Fibroblast of lung (primary cell): Measurements from ENCODE around the gene JMJD7. TPM values are rescaled to one million over a fixed set of nuclear protein-coding genes. Genes with fewer than 3 reads are reported as not detected.
A peak's percentile ranks its signal among the peaks of the same experiment; 100 is the strongest.

ENCODE experiments used
- DNase-seq, 2 donors: peaks; one replicate each; pipeline versions ENCODE4 v3.0.0 to v3.0.0-alpha.2; 2010; ENCODE audit warnings: low read depth in 2 of 2
- H2AFZ ChIP-seq: 2 replicates; pipeline ENCODE4 v1.5.1; 2012; ENCODE audit warnings: low read length, control low read depth, inconsistent platforms
- H3K27ac ChIP-seq: 2 replicates; pipeline ENCODE4 v1.5.1; 2011; ENCODE audit warnings: low read length, control low read depth; ENCODE audit not compliant: insufficient read depth
- H3K27me3 ChIP-seq: 2 replicates; pipeline ENCODE4 v1.5.1; 2011; ENCODE audit warnings: mild to moderate bottlenecking, low read length; ENCODE audit not compliant: control insufficient read depth, insufficient read depth
- H3K36me3 ChIP-seq: 2 replicates; pipeline ENCODE4 v1.5.1; 2011; ENCODE audit warnings: low read length; ENCODE audit not compliant: control insufficient read depth, insufficient read depth
- H3K4me1 ChIP-seq: 2 replicates; pipeline ENCODE4 v1.5.1; 2011; ENCODE audit warnings: low read length; ENCODE audit not compliant: control insufficient read depth, insufficient read depth; ENCODE audit errors: extremely low read depth
- H3K4me2 ChIP-seq: 2 replicates; pipeline ENCODE4 v1.5.1; 2011; ENCODE audit warnings: low read length, control low read depth; ENCODE audit not compliant: insufficient read depth; ENCODE audit errors: extremely low read depth
- H3K4me3 ChIP-seq, 4 experiments: fragments of 200-600 bp in 1 of 4; sonication (generic) in 1 of 4; replicated peaks in 1 of 4; 2 replicates each; pipeline ENCODE4 v1.5.1; 2011 to 2016; ENCODE audit warnings: low read length in 4 of 4, low read depth in 3 of 4, mild to moderate bottlenecking in 3 of 4, control low read depth in 2 of 4, inconsistent platforms in 1 of 4, mixed read lengths in 1 of 4; ENCODE audit not compliant: insufficient read depth in 1 of 4; ENCODE audit errors: control extremely low read depth in 1 of 4
- H3K79me2 ChIP-seq: 2 replicates; pipeline ENCODE4 v1.5.1; 2012; ENCODE audit warnings: mild to moderate bottlenecking, low read length, inconsistent platforms; ENCODE audit not compliant: control insufficient read depth, insufficient read depth
- H3K9ac ChIP-seq: 2 replicates; pipeline ENCODE4 v1.5.1; 2011; ENCODE audit warnings: mild to moderate bottlenecking, low read length, control low read depth; ENCODE audit not compliant: insufficient read depth
- H3K9me3 ChIP-seq: 2 replicates; pipeline ENCODE4 v1.5.1; 2012; ENCODE audit warnings: low read depth, low read length; ENCODE audit not compliant: control insufficient read depth, insufficient read depth
- H4K20me1 ChIP-seq: 2 replicates; pipeline ENCODE4 v1.5.1; 2011; ENCODE audit warnings: low read length; ENCODE audit not compliant: control insufficient read depth, insufficient read depth; ENCODE audit errors: extremely low read depth
- EZH2 ChIP-seq: IDR thresholded peaks from 2 replicates; pipeline ENCODE4 v1.5.1; 2012; ENCODE audit warnings: low read length, control low read depth, mild to moderate bottlenecking; ENCODE audit errors: missing control alignments
- polyA plus RNA-seq, 2 donors: library from polyadenylated mRNA; depleted of rRNA in 1 of 2; stranded (reverse) in 1 of 2; unstranded in 1 of 2; fragments of >200 nt; gene quantifications; 2 replicates each; pipeline ENCODE4 v1.2.1, GENCODE V29; 2011 to 2012; ENCODE audit warnings: missing spikeins in 1 of 2
- total RNA-seq: library from RNA; depleted of rRNA; stranded (reverse); fragments of >200 nt; gene quantifications from 2 replicates; pipeline ENCODE4 v1.2.1, GENCODE V29; 2014
- TF ChIP-seq, protein P1 (sequence below), 2 donors: IDR thresholded peaks in 1 of 2; conservative IDR thresholded peaks in 1 of 2; 1 replicate in 1 of 2; 2 replicates in 1 of 2; pipeline ENCODE4 v1.5.1; 2011 to 2012; ENCODE audit warnings: low read length in 2 of 2, control low read depth in 1 of 2, inconsistent platforms in 1 of 2, low read depth in 1 of 2, mild to moderate bottlenecking in 1 of 2

The JMJD7 gene
- total and polyA plus RNA-seq, 2 donors (not counting 1 experiment from before 2014, with no cell fraction given), result 2.2 to 4.0 TPM

- Histone ChIP-seq H3K79me2 (no peaks in the 10 kb centered on the region), H3K4me1 (peaks cover 6% of the 10 kb centered on the region), H2AFZ (no peak overlapping the region), H4K20me1 (no peaks in the 10 kb centered on the region), H3K4me3 (no peak overlapping the region), H3K9me3 (no peaks in the 10 kb centered on the region), H3K4me2 (no peak overlapping the region), H3K27me3 (no peaks in the 10 kb centered on the region), H3K9ac (no peak overlapping the region), H3K27ac (no peak overlapping the region), H3K36me3 (no peaks in the 10 kb centered on the region)
- DNase-seq, result peak; percentile 80
- TF ChIP-seq EZH2, result no peak
- TF ChIP-seq, protein P1, sequence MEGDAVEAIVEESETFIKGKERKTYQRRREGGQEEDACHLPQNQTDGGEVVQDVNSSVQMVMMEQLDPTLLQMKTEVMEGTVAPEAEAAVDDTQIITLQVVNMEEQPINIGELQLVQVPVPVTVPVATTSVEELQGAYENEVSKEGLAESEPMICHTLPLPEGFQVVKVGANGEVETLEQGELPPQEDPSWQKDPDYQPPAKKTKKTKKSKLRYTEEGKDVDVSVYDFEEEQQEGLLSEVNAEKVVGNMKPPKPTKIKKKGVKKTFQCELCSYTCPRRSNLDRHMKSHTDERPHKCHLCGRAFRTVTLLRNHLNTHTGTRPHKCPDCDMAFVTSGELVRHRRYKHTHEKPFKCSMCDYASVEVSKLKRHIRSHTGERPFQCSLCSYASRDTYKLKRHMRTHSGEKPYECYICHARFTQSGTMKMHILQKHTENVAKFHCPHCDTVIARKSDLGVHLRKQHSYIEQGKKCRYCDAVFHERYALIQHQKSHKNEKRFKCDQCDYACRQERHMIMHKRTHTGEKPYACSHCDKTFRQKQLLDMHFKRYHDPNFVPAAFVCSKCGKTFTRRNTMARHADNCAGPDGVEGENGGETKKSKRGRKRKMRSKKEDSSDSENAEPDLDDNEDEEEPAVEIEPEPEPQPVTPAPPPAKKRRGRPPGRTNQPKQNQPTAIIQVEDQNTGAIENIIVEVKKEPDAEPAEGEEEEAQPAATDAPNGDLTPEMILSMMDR (conservative IDR thresholded peaks at IDR 0.05 in 1 of 2, IDR thresholded peaks at IDR 0.05 in 1 of 2; ENCODE audit: low read depth in 1 of 2, low read length in 2 of 2), result no peak
Measured at GRCh38 chr15:41870689-41871081, 42.8 kb downstream of the JMJD7 start.

- no peaks in the 10 kb centered on the region for H4K20me1 ChIP-seq
- H3K27ac ChIP-seq, result no peak overlapping the region
- DNase-seq, result no peak
- no peaks in the 10 kb centered on the region for H3K27me3 ChIP-seq
- peaks cover 6% of the 10 kb centered on the region for H3K4me1 ChIP-seq
- H3K36me3 ChIP-seq, result no peaks in the 10 kb centered on the region
- H3K4me2 ChIP-seq, result no peak overlapping the region
- H3K9me3 ChIP-seq, result no peaks in the 10 kb centered on the region
- H3K9ac ChIP-seq, result no peak overlapping the region
- H3K79me2 ChIP-seq, result no peaks in the 10 kb centered on the region
- TF ChIP-seq, protein P1 (conservative IDR thresholded peaks at IDR 0.05 in 1 of 2, IDR thresholded peaks at IDR 0.05 in 1 of 2; ENCODE audit: low read depth in 1 of 2, low read length in 2 of 2), result no peak
- no peak for TF ChIP-seq EZH2
- no peak overlapping the region for H3K4me3 ChIP-seq
- H2AFZ ChIP-seq, result no peak overlapping the region
Measured at GRCh38 chr15:41871175-41871905, 43.4 kb downstream of the JMJD7 start.

DNA sequence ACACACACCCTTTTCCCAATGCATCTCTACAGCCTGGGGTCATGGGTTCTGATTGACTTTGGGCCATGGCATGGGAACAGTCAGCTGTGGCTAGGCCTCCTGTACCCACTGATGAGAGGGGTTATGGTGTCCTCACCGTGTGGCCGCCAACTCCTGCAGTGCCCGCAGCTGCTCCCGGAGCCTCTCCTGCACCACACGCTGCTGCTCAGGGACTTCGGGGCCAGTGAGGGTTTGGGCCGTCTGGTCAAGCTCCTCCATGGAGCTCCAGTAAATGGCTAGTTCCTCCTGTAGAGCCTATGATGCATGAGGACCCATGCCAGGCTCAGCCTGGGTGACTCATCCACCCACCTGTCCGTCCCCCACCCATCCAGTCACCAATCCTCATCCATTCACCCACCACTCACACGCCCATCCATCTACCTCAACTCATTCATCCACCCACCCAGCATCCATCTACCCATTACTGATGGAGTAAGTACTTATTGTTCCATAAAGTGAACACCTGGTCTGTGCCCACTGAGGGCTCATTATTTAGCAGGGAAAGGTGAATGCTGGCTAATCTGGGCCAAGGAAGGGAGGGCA, 44.4 kb downstream of the JMJD7 start:
- Histone ChIP-seq H3K9ac (no peak overlapping the region), H3K79me2 (no peaks in the 10 kb centered on the region), H3K4me2 (no peak overlapping the region), H3K36me3 (no peaks in the 10 kb centered on the region), H3K9me3 (no peaks in the 10 kb centered on the region), H4K20me1 (no peaks in the 10 kb centered on the region), H3K27me3 (no peaks in the 10 kb centered on the region), H3K4me1 (peaks cover 6% of the 10 kb centered on the region), H3K27ac (no peak overlapping the region), H3K4me3 (no peak overlapping the region), H2AFZ (no peak overlapping the region)
- DNase-seq, result no peak
- TF ChIP-seq EZH2, result no peak
- TF ChIP-seq, protein P1 (conservative IDR thresholded peaks at IDR 0.05 in 1 of 2, IDR thresholded peaks at IDR 0.05 in 1 of 2; ENCODE audit: low read depth in 1 of 2, low read length in 2 of 2), result no peak
